Immature natural killer cell (primary cell): ENCODE measurements around the gene MYOF. TPM values are rescaled to one million over a fixed set of nuclear protein-coding genes. Genes with fewer than 3 reads are reported as not detected.

Experiments
- DNase-seq, 3 donors: peaks; one replicate each; pipeline ENCODE4 v3.0.0; 2022; ENCODE audit warnings: mixed read lengths in 1 of 3
- H3K27ac Mint-ChIP-seq, 6 donors: one replicate each; pipeline ENCODE4 v1.8.0; 2020; ENCODE audit warnings: mixed read lengths in 6 of 6, mild to moderate bottlenecking in 5 of 6, inconsistent platforms in 4 of 6, moderate library complexity in 3 of 6
- H3K27me3 Mint-ChIP-seq, 3 donors: one replicate each; pipeline ENCODE4 v1.8.0; 2020 to 2021; ENCODE audit warnings: low read depth in 3 of 3, mild to moderate bottlenecking in 3 of 3, mixed read lengths in 3 of 3, moderate library complexity in 3 of 3, inconsistent platforms in 1 of 3
- H3K36me3 Mint-ChIP-seq, 3 donors: one replicate each; pipeline ENCODE4 v1.8.0; 2020; ENCODE audit warnings: mixed read lengths in 3 of 3, inconsistent platforms in 2 of 3, mild to moderate bottlenecking in 2 of 3
- H3K4me1 Mint-ChIP-seq, 2 donors: one replicate each; pipeline ENCODE4 v1.8.0; 2020; ENCODE audit warnings: inconsistent platforms in 2 of 2, mild to moderate bottlenecking in 2 of 2, mixed read lengths in 2 of 2, moderate library complexity in 1 of 2
- H3K4me3 Mint-ChIP-seq, 5 donors: one replicate each; pipeline ENCODE4 v1.8.0; 2020; ENCODE audit warnings: mild to moderate bottlenecking in 5 of 5, mixed read lengths in 5 of 5, inconsistent platforms in 3 of 5, moderate library complexity in 3 of 5
- H3K9me3 Mint-ChIP-seq, 6 donors: one replicate each; pipeline ENCODE4 v1.8.0; 2020; ENCODE audit warnings: mild to moderate bottlenecking in 6 of 6, mixed read lengths in 6 of 6, inconsistent platforms in 4 of 6, moderate library complexity in 3 of 6
- polyA plus RNA-seq, 3 donors: library from polyadenylated mRNA; unstranded; fragments of 300-500 nt; fragmentation: Illumina TruSeq; gene quantifications; one replicate each; pipeline ENCODE4 v1.2.3, GENCODE V29; 2021

Gene MYOF
- polyA plus RNA-seq, result under 1 TPM in 2 of 3 donors, not detected in 1; 0.21 to 0.33 TPM

- Mint-ChIP-seq H3K4me3 (peak within 1 kb of the TSS; percentile 73 to 95 (median 88)), H3K27me3 (peaks cover 13 to 18% (median 18%) of the 10 kb centered on the region in 3 donors), H3K4me1 (peaks cover 6 to 15% of the 10 kb centered on the region in 2 donors), H3K27ac (no peak within 1 kb of the TSS), H3K36me3 (no peaks in the 10 kb centered on the region), H3K9me3 (no peaks in the 10 kb centered on the region)
- DNase-seq, result peak; percentile 37 to 58 (median 49)
Measured at GRCh38 chr10:93482145-93482834, at the start of gene MYOF. Gene MYOF, minus strand, starts transcription at chr10:93482334. Its CDS starts 140 bp downstream, at chr10:93482194.

- no peak for DNase-seq
- Mint-ChIP-seq H3K4me1 (no peaks in the 10 kb centered on the region), H3K27ac (no peak overlapping the region), H3K27me3 (no peaks in the 10 kb centered on the region), H3K9me3 (no peaks in the 10 kb centered on the region), H3K4me3 (no peak overlapping the region), H3K36me3 (peaks cover 0 to 10% (median 0%) of the 10 kb centered on the region in 3 donors)
Measured at GRCh38 chr10:93518531-93518930, 36.4 kb upstream of the MYOF start.

GRCh38 chr10:93516006-93516380 lies 33.9 kb upstream of the MYOF start:
- DNase-seq, result no peak
- peaks cover 0 to 3% (median 0%) of the 10 kb centered on the region in 3 donors for H3K36me3 Mint-ChIP-seq
- no peaks in the 10 kb centered on the region for H3K9me3 Mint-ChIP-seq
- no peak overlapping the region for H3K4me3 Mint-ChIP-seq
- H3K27ac Mint-ChIP-seq, result no peak overlapping the region
- H3K27me3 Mint-ChIP-seq, result no peaks in the 10 kb centered on the region
- no peaks in the 10 kb centered on the region for H3K4me1 Mint-ChIP-seq

- no peak overlapping the region for H3K4me3 Mint-ChIP-seq
- no peaks in the 10 kb centered on the region for H3K36me3 Mint-ChIP-seq
- H3K27me3 Mint-ChIP-seq, result no peaks in the 10 kb centered on the region
- H3K27ac Mint-ChIP-seq, result no peak overlapping the region
- DNase-seq, result no peak
- H3K4me1 Mint-ChIP-seq, result no peaks in the 10 kb centered on the region
- no peaks in the 10 kb centered on the region for H3K9me3 Mint-ChIP-seq
Measured at GRCh38 chr10:93515071-93516005, 33.2 kb upstream of the MYOF start.

GRCh38 chr10:93514521-93514920 lies 32.4 kb upstream of the MYOF start:
- Mint-ChIP-seq H3K27me3 (no peaks in the 10 kb centered on the region), H3K4me3 (no peak overlapping the region), H3K9me3 (no peaks in the 10 kb centered on the region), H3K27ac (no peak overlapping the region), H3K4me1 (no peaks in the 10 kb centered on the region), H3K36me3 (no peaks in the 10 kb centered on the region)
- DNase-seq, result no peak

GRCh38 chr10:93513091-93513490 lies 31.0 kb upstream of the MYOF start:
- Mint-ChIP-seq H3K27me3 (no peaks in the 10 kb centered on the region), H3K36me3 (no peaks in the 10 kb centered on the region), H3K27ac (no peak overlapping the region), H3K4me1 (no peaks in the 10 kb centered on the region), H3K4me3 (no peak overlapping the region), H3K9me3 (no peaks in the 10 kb centered on the region)
- DNase-seq, result no peak

GRCh38 chr10:93512565-93512964 lies 30.4 kb upstream of the MYOF start:
- Mint-ChIP-seq H3K27ac (no peak overlapping the region), H3K4me1 (no peaks in the 10 kb centered on the region), H3K9me3 (no peaks in the 10 kb centered on the region), H3K36me3 (no peaks in the 10 kb centered on the region), H3K27me3 (no peaks in the 10 kb centered on the region), H3K4me3 (no peak overlapping the region)
- no peak for DNase-seq

GRCh38 chr10:93509816-93510215 lies 27.7 kb upstream of the MYOF start:
- DNase-seq, result no peak
- Mint-ChIP-seq H3K36me3 (no peaks in the 10 kb centered on the region), H3K9me3 (no peaks in the 10 kb centered on the region), H3K27ac (no peak overlapping the region), H3K4me3 (no peak overlapping the region), H3K4me1 (no peaks in the 10 kb centered on the region), H3K27me3 (no peaks in the 10 kb centered on the region)

- Mint-ChIP-seq H3K27ac (no peak overlapping the region), H3K9me3 (no peaks in the 10 kb centered on the region), H3K36me3 (no peaks in the 10 kb centered on the region), H3K4me3 (no peak overlapping the region), H3K27me3 (no peaks in the 10 kb centered on the region), H3K4me1 (no peaks in the 10 kb centered on the region)
- no peak for DNase-seq
Measured at GRCh38 chr10:93505075-93505474, 22.9 kb upstream of the MYOF start.

- no peak for DNase-seq
- Mint-ChIP-seq H3K4me1 (peaks cover 0 to 3% of the 10 kb centered on the region in 2 donors), H3K4me3 (peak overlapping the region in 1 of 5 donors; percentile 52), H3K27ac (peak overlapping the region in 2 of 6 donors; percentile 21 to 24), H3K36me3 (no peaks in the 10 kb centered on the region), H3K9me3 (no peaks in the 10 kb centered on the region), H3K27me3 (peaks cover 0 to 1% (median 0%) of the 10 kb centered on the region in 3 donors)
Measured at GRCh38 chr10:93503075-93503474, 20.9 kb upstream of the MYOF start.

- DNase-seq, result no peak
- Mint-ChIP-seq H3K9me3 (no peaks in the 10 kb centered on the region), H3K4me3 (no peak overlapping the region), H3K4me1 (peaks cover 6 to 9% of the 10 kb centered on the region in 2 donors), H3K27ac (no peak overlapping the region), H3K36me3 (no peaks in the 10 kb centered on the region), H3K27me3 (peaks cover 0 to 3% (median 0%) of the 10 kb centered on the region in 3 donors)
Measured at GRCh38 chr10:93501650-93502049, 19.5 kb upstream of the MYOF start.

GRCh38 chr10:93498166-93498565 lies 16.0 kb upstream of the MYOF start:
- DNase-seq, result no peak
- peak overlapping the region; percentile 37 to 71 (median 56) for H3K4me3 Mint-ChIP-seq
- H3K27me3 Mint-ChIP-seq, result peaks cover 0 to 3% (median 2%) of the 10 kb centered on the region in 3 donors
- no peaks in the 10 kb centered on the region for H3K36me3 Mint-ChIP-seq
- peak overlapping the region in 2 of 6 donors; percentile 4 to 75 for H3K27ac Mint-ChIP-seq
- no peaks in the 10 kb centered on the region for H3K9me3 Mint-ChIP-seq
- H3K4me1 Mint-ChIP-seq, result peaks cover 14 to 16% of the 10 kb centered on the region in 2 donors

- Mint-ChIP-seq H3K4me3 (peak within 1 kb of the TSS; percentile 89 to 93 (median 92)), H3K36me3 (no peaks in the 10 kb centered on the region), H3K4me1 (peaks cover 14 to 16% of the 10 kb centered on the region in 2 donors), H3K9me3 (no peaks in the 10 kb centered on the region), H3K27me3 (peaks cover 0 to 3% (median 2%) of the 10 kb centered on the region in 3 donors), H3K27ac (peak within 1 kb of the TSS; percentile 25 to 91 (median 76))
- DNase-seq, result peak; percentile 94
Measured at GRCh38 chr10:93496322-93497041, 14.3 kb upstream of the MYOF start, which contains the start of gene CEP55. Gene CEP55, plus strand, starts transcription at chr10:93496612. Its CDS starts 3,440 bp downstream, at chr10:93500052.
